Esophagus (tissue), 2 donors: ENCODE results near the gene TGFBR1. TPM values are rescaled to one million over a fixed set of nuclear protein-coding genes. Genes with fewer than 3 reads are reported as not detected.

Experiments
- H3K27ac ChIP-seq, 2 donors: one replicate each; pipeline ENCODE4 v1.5.1; 2013; ENCODE audit warnings: low read depth in 2 of 2, mild to moderate bottlenecking in 2 of 2, inconsistent platforms in 1 of 2, low read length in 1 of 2, moderate library complexity in 1 of 2
- H3K27me3 ChIP-seq, 2 donors: one replicate each; pipeline ENCODE4 v1.6.1; 2013; ENCODE audit warnings: low read length in 2 of 2, control low read depth in 1 of 2, mild to moderate bottlenecking in 1 of 2; ENCODE audit not compliant: insufficient read depth in 2 of 2, control insufficient read depth in 1 of 2
- H3K36me3 ChIP-seq, 2 donors: one replicate each; pipeline ENCODE4 v1.6.1; 2013; ENCODE audit warnings: low read length in 1 of 2; ENCODE audit not compliant: control insufficient read depth in 2 of 2, insufficient read depth in 2 of 2
- H3K4me1 ChIP-seq, 2 donors: one replicate each; pipeline ENCODE4 v1.6.1; 2013; ENCODE audit warnings: low read length in 1 of 2; ENCODE audit not compliant: control insufficient read depth in 2 of 2, insufficient read depth in 2 of 2
- H3K4me3 ChIP-seq, 2 donors: one replicate each; pipeline ENCODE4 v1.5.1; 2013; ENCODE audit warnings: low read length in 2 of 2, mild to moderate bottlenecking in 2 of 2, low read depth in 1 of 2, moderate library complexity in 1 of 2
- H3K9me3 ChIP-seq, 2 donors: one replicate each; pipeline ENCODE4 v1.6.1; 2013; ENCODE audit warnings: mild to moderate bottlenecking in 2 of 2, low read depth in 1 of 2, low read length in 1 of 2, moderate library complexity in 1 of 2; ENCODE audit not compliant: control insufficient read depth in 2 of 2, insufficient read depth in 1 of 2
- WGBS, 2 donors: extraction: QIAGEN DNeasy Blood & Tissue Kit; methylation state at CpG; one replicate each; pipeline ENCODE4 v1.1.7; 2013; 5-methylcytosine and 5-hydroxymethylcytosine counted together
- polyA plus RNA-seq, 2 donors: library from polyadenylated mRNA; stranded (reverse); fragments of 200-250 nt; gene quantifications; one replicate each; pipeline ENCODE4 v1.2.3, GENCODE V29; 2013
- donor health status: healthy with polysubstance abuse.
- donor health status: Bipolar disorder and iron deficiency.

The TGFBR1 gene
- polyA plus RNA-seq, 2 donors, result 6.6 TPM

DNA sequence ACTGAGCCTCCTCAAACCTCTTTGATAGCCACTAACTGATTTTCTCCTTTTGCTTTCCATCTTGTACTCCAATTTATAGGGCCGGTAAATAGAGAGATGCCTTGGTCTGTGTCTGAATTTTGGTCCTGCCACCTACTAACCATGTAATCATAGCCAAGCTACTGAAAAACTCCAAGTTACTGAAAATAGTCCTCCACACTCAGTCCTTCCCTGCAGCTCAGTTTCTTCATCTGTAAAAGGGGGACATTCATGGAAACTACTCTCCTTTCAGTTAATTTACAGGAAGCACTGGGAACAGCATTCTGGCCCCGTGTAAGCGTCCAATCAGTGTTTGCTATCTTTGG lies 30.0 kb upstream of the TGFBR1 start:
- no peak overlapping the region for H3K27ac ChIP-seq
- H3K4me3 ChIP-seq, result no peak overlapping the region

DNA sequence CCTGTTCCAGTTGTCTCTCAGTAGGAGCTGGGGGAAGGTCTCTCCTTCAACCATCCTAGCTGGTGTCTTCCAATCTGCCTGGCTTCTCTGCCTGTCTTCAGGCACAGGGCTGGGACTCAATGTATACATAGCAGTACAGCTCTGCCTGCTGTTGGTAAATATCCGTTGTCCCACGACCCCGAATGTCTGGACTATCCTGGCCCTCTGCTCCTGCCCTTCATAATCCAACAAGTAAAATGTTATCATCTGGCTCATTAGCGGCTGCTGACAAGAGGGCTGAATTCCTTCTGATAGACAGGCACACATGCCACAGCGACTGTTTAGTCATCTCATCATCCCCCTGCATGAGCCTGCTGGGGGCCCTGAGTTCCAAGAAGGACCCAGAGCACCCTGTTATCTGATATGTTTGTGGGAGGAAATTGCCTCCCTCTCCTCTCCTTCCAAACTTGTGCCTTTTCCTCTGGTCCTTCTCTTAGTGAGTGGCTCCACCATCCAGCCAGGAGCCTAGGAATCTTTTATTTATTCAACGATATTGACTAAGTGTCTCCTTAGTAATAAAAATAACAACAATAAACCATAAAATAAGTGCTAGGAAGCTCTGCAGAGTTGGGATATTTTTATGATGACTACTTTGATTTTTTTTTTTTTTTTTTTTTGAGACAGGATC lies 29.5 kb upstream of the TGFBR1 start:
- H3K9me3 ChIP-seq, result no peaks in the 10 kb centered on the region
- H3K4me1 ChIP-seq, result peaks cover 0 to 3% of the 10 kb centered on the region in 2 donors
- WGBS, 2 donors, result 63 to 70% methylated on average over 6 of the region's 6 CpGs
- no peak overlapping the region for H3K27ac ChIP-seq
- no peak overlapping the region for H3K4me3 ChIP-seq
- no peaks in the 10 kb centered on the region for H3K36me3 ChIP-seq
- no peaks in the 10 kb centered on the region for H3K27me3 ChIP-seq

More for the DNA sequence above, 30.0 kb upstream of the TGFBR1 start:
- Histone ChIP-seq H3K4me1 (peaks cover 0 to 3% of the 10 kb centered on the region in 2 donors), H3K36me3 (no peaks in the 10 kb centered on the region), H3K9me3 (no peaks in the 10 kb centered on the region), H3K27me3 (no peaks in the 10 kb centered on the region)
- WGBS, 2 donors, result 69 to 87% methylated on average over 3 of the region's 3 CpGs

DNA sequence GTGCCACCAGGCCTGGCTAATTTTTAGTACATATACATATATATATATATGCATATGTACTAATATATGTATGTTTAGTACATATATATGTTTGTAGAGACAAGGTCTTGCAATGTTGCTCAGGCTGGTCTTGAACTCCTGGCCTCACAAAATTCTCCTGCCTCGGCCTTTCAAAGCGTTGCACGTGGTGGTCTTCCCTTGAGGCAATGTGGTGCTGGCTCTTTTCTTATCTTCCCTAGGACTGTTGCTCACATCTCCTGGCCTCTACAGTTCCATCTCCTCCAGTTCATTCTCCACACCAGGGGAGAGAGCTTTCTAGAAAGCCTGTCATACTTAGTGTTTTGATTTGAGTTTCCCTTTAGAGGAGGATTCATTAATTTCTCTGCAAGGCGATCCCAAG lies 28.9 kb upstream of the TGFBR1 start:
- Histone ChIP-seq H3K4me3 (no peak overlapping the region), H3K27me3 (no peaks in the 10 kb centered on the region), H3K27ac (no peak overlapping the region), H3K36me3 (no peaks in the 10 kb centered on the region), H3K4me1 (peaks cover 0 to 3% of the 10 kb centered on the region in 2 donors), H3K9me3 (no peaks in the 10 kb centered on the region)
- 92 to 93% methylated on average over 4 of the region's 4 CpGs for WGBS, 2 donors

DNA sequence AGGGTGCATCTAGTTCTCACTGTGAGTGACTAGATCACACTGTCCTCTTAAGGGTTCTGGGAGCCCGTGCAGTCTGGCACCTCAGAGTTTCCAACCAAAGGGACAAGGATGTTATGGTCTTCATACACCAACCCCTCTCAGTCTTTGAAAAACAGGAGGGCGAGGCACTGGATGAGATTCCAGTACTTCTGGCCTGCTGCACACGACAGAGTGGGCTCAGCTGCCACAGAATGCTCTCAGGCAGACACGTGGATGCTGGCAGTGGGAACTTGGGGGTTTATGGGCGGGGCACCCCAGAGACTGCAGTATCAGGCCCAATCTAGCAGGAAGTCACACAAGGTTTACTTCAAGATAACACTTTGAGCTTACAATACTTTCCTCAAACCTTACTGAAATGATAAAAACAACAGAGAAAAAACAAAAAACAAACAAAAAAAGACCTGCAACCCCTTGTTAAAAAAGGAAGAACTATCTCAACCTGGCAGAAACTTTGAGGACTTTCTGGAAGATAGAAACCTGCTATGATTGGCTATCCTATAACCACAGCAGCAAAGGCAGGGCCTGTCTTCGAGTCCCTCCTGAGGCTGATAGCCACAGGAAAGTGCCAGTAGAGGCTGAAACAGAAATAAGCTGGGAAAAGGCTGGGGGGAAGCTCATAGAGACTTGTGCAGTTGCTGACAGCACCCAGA lies 28.3 kb upstream of the TGFBR1 start:
- no peaks in the 10 kb centered on the region for H3K36me3 ChIP-seq
- no peaks in the 10 kb centered on the region for H3K27me3 ChIP-seq
- peaks cover 0 to 1% of the 10 kb centered on the region in 2 donors for H3K4me1 ChIP-seq
- 42 to 46% methylated on average over 6 of the region's 6 CpGs for WGBS, 2 donors
- no peaks in the 10 kb centered on the region for H3K9me3 ChIP-seq
- no peak overlapping the region for H3K27ac ChIP-seq
- H3K4me3 ChIP-seq, result no peak overlapping the region

DNA sequence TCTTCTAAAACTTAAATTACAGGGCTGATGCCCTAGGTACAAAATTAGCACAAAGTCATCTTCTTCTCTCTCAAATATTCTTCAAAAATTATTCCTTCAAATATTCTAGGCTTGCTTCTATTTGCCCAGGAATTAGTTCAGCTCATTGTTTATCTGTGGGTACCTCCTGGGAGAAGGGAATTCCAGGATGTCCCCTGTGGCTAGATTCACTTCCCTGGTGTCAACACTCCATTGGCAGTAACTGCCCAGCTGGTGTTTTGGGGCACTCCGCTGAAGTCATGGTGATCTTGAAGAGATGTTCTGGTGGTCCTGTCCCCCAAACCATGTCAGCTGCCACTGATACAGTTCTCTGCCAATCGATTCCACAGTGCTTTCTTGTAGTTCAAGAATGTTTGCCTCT lies 26.2 kb upstream of the TGFBR1 start:
- Histone ChIP-seq H3K36me3 (no peaks in the 10 kb centered on the region), H3K4me1 (no peaks in the 10 kb centered on the region), H3K27me3 (no peaks in the 10 kb centered on the region), H3K27ac (no peak overlapping the region), H3K4me3 (no peak overlapping the region), H3K9me3 (no peaks in the 10 kb centered on the region)
- WGBS, 2 donors, result 80 to 81% methylated on average over 2 of the region's 2 CpGs

DNA sequence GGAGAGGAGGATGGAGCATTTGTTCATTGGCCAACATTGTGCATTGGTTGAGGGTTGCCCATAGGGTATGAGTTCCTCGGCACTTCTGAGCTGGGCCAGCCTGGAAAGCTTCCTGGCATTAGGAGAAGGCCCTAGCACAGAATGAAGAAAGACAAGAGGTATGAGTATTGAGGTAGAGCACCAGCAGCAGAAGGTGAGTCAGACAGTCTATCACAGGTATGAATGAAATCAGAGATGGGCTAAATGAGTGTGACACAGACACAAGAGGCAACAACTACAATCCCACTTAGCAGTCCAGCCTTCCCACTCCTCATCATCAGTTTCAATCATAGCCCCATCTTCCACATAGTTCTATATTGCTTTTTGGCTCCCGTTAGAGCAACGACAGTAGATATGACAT lies 25.4 kb upstream of the TGFBR1 start:
- 86 to 87% methylated on average over 3 of the region's 3 CpGs for WGBS, 2 donors
- Histone ChIP-seq H3K27me3 (no peaks in the 10 kb centered on the region), H3K27ac (no peak overlapping the region), H3K4me1 (no peaks in the 10 kb centered on the region), H3K4me3 (no peak overlapping the region), H3K36me3 (no peaks in the 10 kb centered on the region), H3K9me3 (no peaks in the 10 kb centered on the region)

DNA sequence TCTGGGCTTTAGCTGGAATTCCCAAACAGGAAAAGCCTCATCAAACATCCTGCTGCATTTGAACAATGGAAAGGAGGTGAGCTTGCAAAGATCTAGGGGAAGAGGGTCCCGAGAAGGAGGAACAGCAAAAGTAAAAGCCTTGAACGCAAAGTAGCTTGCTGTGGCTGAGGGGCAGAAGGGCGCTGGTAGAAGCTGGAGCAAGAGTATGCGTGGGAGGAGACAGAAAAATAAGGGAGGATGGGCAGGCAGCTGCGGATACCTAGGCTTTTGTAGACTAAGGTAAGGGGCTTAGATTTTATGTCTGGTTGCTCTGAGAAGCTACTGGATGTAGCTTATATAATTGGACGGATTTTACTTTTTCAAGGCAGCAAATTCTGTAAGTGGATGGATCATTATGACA lies 21.9 kb upstream of the TGFBR1 start:
- no peaks in the 10 kb centered on the region for H3K4me1 ChIP-seq
- H3K27ac ChIP-seq, result no peak overlapping the region
- H3K9me3 ChIP-seq, result no peaks in the 10 kb centered on the region
- no peaks in the 10 kb centered on the region for H3K36me3 ChIP-seq
- 65 to 80% methylated on average over 6 of the region's 6 CpGs for WGBS, 2 donors
- no peaks in the 10 kb centered on the region for H3K27me3 ChIP-seq
- no peak overlapping the region for H3K4me3 ChIP-seq

DNA sequence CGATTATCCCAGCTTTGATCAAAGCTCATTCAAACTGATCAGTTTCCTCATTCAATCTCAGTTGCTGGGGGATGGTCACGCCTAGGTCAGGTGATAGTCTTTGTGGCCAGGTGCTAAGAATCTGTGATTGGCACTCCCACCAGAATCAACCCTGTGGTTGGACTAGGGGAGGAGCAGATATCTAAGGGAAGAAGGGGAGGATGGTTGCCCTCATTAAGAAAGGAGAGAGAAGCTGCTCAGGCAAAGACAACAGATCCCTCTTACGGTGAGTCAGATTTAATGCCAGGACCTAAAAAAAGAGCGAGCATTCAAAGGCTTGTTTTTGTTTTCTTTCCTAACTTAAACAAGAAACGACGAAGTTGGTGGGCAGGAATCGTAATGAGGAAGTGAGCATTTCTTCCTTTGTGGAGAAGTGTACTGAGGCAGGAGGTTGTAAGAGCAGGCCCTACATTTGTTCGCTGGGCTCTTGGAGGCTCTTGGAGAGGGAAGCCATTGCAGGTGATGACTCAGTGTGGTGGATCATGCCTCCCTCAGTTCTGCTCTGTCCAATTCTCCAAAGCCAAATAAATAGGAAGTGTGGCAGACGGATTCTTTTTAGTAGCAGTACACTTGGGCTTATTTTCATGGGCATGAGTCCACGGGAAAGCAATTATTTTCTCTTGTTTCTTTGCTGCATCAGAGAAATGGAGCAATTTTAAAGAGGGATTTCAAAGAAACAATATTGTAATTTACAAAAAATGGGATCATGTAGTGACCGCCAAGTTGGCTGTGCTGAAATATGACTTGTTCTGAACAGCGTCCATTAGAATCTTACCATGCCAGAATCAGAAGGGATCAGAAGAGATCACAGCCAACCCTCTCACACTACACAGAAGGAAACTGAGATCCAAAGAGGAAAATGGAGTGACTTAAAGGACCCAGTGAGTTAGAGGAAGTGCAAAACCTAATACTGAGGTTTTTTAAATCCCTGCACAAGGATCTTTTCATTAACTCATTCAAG lies 18.7 kb upstream of the TGFBR1 start:
- H3K9me3 ChIP-seq, result no peaks in the 10 kb centered on the region
- H3K27ac ChIP-seq, result no peak overlapping the region
- no peak overlapping the region for H3K4me3 ChIP-seq
- WGBS, 2 donors, result 69 to 72% methylated on average over 12 of the region's 12 CpGs
- no peaks in the 10 kb centered on the region for H3K36me3 ChIP-seq
- no peaks in the 10 kb centered on the region for H3K27me3 ChIP-seq
- H3K4me1 ChIP-seq, result no peaks in the 10 kb centered on the region

DNA sequence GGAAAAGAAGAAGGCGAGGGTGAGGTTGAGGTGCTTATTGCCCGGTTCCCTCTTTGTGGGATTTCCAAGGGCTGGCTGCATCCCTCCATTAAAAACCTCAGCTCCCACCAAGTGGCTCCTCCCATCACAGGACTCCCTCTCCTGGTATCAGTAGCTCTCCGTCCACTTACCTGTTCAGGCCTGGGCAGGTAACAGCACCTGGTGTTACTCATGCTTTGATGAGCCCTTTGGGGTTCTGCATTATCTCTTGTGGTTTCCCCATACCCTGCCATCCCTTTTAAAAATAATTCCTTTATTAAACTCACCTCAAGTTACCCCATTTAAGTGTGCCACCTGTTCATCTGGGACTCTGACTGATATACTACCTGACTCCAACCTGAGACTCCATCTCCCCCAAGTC lies 17.5 kb upstream of the TGFBR1 start:
- Histone ChIP-seq H3K27me3 (no peaks in the 10 kb centered on the region), H3K9me3 (no peaks in the 10 kb centered on the region), H3K36me3 (no peaks in the 10 kb centered on the region), H3K27ac (no peak overlapping the region), H3K4me1 (no peaks in the 10 kb centered on the region), H3K4me3 (no peak overlapping the region)
- 90 to 93% methylated on average over 3 of the region's 3 CpGs for WGBS, 2 donors
